Measurements from ENCODE around the gene BLMH.

DNA sequence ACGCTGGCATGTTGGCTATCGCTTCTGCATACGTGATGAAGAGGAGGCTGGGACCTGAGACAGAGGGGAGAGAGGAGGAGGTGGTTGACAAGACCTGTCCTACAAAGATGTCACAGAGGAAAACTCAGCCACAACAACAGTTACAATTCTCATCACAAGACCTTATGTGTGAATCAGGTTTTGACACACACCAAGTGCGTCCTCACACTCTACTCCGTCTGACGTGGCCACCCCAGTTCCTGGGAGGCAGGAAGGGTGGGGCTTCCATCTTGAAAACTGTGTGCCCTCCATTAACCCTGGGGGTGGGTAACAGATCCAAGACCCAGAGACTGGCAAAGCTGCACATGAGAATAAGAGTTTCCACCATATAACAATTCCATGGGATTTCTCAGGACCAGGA lies 80.4 kb downstream of the BLMH start:
- TF ChIP-seq ZNF274 (IDR thresholded peaks at IDR 0.05; ENCODE audit: low read depth, low read length) = no peak
- TF ChIP-seq YY1 (IDR thresholded peaks at IDR 0.05; ENCODE audit: insufficient read depth, insufficient read length) = no peak
- TF ChIP-seq SUZ12 (IDR thresholded peaks at IDR 0.05; ENCODE audit: extremely low read depth, insufficient read depth, insufficient read length) = no peak

Data from NT2/D1 (cell line).